K562 (cell line): ENCODE results near the gene GGNBP2. TPM values are rescaled to one million over a fixed set of nuclear protein-coding genes. Genes with fewer than 3 reads are reported as not detected.

ENCODE experiments used
- BCOR ChIP-seq: fragments of 450-650 bp; IDR thresholded peaks from 2 replicates; pipeline ENCODE4 v1.6.1; 2016
- BHLHE40 ChIP-seq: IDR thresholded peaks from 2 replicates; pipeline ENCODE4 v1.6.1; 2011; ENCODE audit warnings: low read length, improper control_type of control experiment
- CHD1 ChIP-seq: fragments of 200-600 bp; sonication (generic); IDR thresholded peaks from one replicate; pipeline ENCODE4 v1.6.1; 2012; ENCODE audit warnings: mild to moderate bottlenecking, moderate library complexity, low read length, inconsistent platforms
- FOXP1 ChIP-seq: sonication (generic); formaldehyde crosslinking; IDR thresholded peaks from 2 replicates; pipeline ENCODE4 v1.8.0; 2022; ENCODE audit warnings: mild to moderate bottlenecking, missing genetic modification reagents
- GTF2A2 ChIP-seq: IDR thresholded peaks from 2 replicates; pipeline ENCODE4 v1.6.1; 2016; ENCODE audit warnings: mild to moderate bottlenecking, missing genetic modification characterization, missing compliant biosample characterization
- KLF1 ChIP-seq: fragments of 450-650 bp; IDR thresholded peaks from 2 replicates; pipeline ENCODE4 v1.6.1; 2016; ENCODE audit warnings: missing genetic modification characterization, missing compliant biosample characterization
- NFE2 ChIP-seq: IDR thresholded peaks from 2 replicates; pipeline ENCODE4 v1.6.1; 2014; ENCODE audit warnings: antibody characterized with exemption, low read depth
- NONO ChIP-seq, 2 experiments: fragments of 200-400 bp in 1 of 2; fragments of 450-650 bp in 1 of 2; formaldehyde crosslinking in 1 of 2; IDR thresholded peaks; 2 replicates each; pipeline ENCODE4 v1.6.1; 2017; ENCODE audit warnings: low read depth in 2 of 2, mild to moderate bottlenecking in 2 of 2, moderate library complexity in 2 of 2, low read length in 1 of 2
- SETDB1 ChIP-seq: IDR thresholded peaks from one replicate; pipeline ENCODE4 v1.6.1; 2012; ENCODE audit warnings: low read length, control low read depth, inconsistent platforms
- SMARCA5 ChIP-seq: fragments of 450-650 bp; IDR thresholded peaks from 2 replicates; pipeline ENCODE4 v1.6.1; 2016
- SPI1 ChIP-seq: IDR thresholded peaks from 2 replicates; pipeline ENCODE4 v1.6.1; 2011; ENCODE audit warnings: low read depth, low read length, control low read depth, borderline replicate concordance
- STAG1 ChIP-seq: sonication (generic); formaldehyde crosslinking; IDR thresholded peaks from 2 replicates; pipeline ENCODE4 v1.5.0; 2020; ENCODE audit warnings: missing genetic modification reagents, borderline replicate concordance
- SUPT5H ChIP-seq: fragments of 450-650 bp; IDR thresholded peaks from 2 replicates; pipeline ENCODE4 v1.6.1; 2016
- TCFL5 ChIP-seq: fragments of 250-450 bp; sonication (Bioruptor Pico); conservative IDR thresholded peaks from 2 replicates; pipeline ENCODE4 v1.6.1; 2021; ENCODE audit warnings: mild to moderate bottlenecking, moderate library complexity, matching md5 sums
- polyA plus RNA-seq, 8 experiments: library from polyadenylated mRNA; depleted of rRNA in 4 of 8; stranded (reverse) in 5 of 8; unstranded in 3 of 8; fragments of >200 nt; fragmentation: Nextera tagmentation in 2 of 8; fragmentation: Illumina TruSeq in 1 of 8; extraction: Ambion mirVana in 2 of 8; extraction: Trizol in 1 of 8; gene quantifications; 2 replicates each; pipeline versions ENCODE4 v1.2.1 to v1.2.3, GENCODE V29; 2011 to 2014; ENCODE audit warnings: inconsistent platforms in 1 of 8, missing spikeins in 1 of 8
- total RNA-seq, 7 experiments: library from RNA; depleted of rRNA in 6 of 7; stranded (reverse); fragments of >200 nt in 6 of 7; fragmentation: Illumina TruSeq in 2 of 7; extraction: Trizol in 2 of 7; gene quantifications; 2 replicates each; pipeline versions ENCODE4 v1.2.1 to v1.2.3, GENCODE V29; 2011 to 2021; ENCODE audit warnings: low replicate concordance in 1 of 7
- TF ChIP-seq, protein P1 (sequence below): fragments of 450-650 bp; IDR thresholded peaks from 2 replicates; pipeline ENCODE4 v1.6.1; 2017; ENCODE audit warnings: antibody characterized with exemption, mild to moderate bottlenecking
- TF ChIP-seq, protein P2 (sequence below): fragments of 250-450 bp; sonication (Bioruptor Pico); IDR thresholded peaks from 2 replicates; pipeline ENCODE4 v1.8.0; 2021; ENCODE audit warnings: moderate library complexity, mild to moderate bottlenecking, inconsistent platforms
- TF ChIP-seq, protein P3 (sequence below): fragments of 250-450 bp; sonication (Bioruptor Pico); IDR thresholded peaks from 2 replicates; pipeline ENCODE4 v1.9.0; 2021; ENCODE audit warnings: mild to moderate bottlenecking, inconsistent platforms
- TF ChIP-seq, protein P4 (sequence below): fragments of 250-450 bp; sonication (Bioruptor Pico); IDR thresholded peaks from 2 replicates; pipeline ENCODE4 v1.8.0; 2022; ENCODE audit warnings: inconsistent platforms, mild to moderate bottlenecking, moderate library complexity, borderline replicate concordance

Gene GGNBP2
- total and polyA plus RNA-seq, 9 of the 15 experiments (the other 6 are each of a cell fraction or from before 2014, with no cell fraction given) = 35.7 to 96.6 (median 64.1) TPM

DNA sequence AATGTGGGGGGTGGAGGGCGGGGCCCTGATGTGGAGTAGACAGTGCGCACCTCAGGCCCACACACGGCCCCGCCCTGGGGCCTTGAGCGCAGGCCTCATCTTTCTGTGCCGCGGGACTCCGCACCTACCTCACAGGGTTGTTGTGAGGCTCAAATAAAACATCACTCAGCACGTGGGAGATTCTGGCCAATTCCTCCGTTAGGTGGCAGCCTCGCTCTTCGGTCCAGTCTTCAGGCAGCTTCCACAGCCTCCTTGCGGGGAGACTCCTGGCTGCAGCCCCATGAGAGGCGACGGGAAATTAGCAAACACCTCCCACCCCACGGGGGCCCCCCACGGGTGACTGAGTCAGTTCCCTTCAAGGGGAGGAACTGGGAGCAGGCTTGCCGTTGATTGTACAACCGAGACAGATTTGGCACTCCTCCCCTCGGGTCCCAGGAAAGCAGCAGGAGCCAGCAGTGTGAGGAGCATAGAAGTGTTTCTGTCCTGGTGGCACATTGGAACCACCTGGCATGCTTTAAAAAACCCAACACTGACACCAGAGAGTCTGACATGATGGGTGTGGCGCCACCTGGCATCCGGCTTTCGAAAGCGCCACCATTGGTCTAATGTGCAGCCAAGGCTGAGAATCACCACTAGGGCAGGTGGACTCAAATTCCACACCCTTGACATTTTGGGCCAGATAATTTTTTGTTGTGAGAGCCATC is 64.2 kb downstream of the GGNBP2 start (continued):
- TF ChIP-seq, protein P1, sequence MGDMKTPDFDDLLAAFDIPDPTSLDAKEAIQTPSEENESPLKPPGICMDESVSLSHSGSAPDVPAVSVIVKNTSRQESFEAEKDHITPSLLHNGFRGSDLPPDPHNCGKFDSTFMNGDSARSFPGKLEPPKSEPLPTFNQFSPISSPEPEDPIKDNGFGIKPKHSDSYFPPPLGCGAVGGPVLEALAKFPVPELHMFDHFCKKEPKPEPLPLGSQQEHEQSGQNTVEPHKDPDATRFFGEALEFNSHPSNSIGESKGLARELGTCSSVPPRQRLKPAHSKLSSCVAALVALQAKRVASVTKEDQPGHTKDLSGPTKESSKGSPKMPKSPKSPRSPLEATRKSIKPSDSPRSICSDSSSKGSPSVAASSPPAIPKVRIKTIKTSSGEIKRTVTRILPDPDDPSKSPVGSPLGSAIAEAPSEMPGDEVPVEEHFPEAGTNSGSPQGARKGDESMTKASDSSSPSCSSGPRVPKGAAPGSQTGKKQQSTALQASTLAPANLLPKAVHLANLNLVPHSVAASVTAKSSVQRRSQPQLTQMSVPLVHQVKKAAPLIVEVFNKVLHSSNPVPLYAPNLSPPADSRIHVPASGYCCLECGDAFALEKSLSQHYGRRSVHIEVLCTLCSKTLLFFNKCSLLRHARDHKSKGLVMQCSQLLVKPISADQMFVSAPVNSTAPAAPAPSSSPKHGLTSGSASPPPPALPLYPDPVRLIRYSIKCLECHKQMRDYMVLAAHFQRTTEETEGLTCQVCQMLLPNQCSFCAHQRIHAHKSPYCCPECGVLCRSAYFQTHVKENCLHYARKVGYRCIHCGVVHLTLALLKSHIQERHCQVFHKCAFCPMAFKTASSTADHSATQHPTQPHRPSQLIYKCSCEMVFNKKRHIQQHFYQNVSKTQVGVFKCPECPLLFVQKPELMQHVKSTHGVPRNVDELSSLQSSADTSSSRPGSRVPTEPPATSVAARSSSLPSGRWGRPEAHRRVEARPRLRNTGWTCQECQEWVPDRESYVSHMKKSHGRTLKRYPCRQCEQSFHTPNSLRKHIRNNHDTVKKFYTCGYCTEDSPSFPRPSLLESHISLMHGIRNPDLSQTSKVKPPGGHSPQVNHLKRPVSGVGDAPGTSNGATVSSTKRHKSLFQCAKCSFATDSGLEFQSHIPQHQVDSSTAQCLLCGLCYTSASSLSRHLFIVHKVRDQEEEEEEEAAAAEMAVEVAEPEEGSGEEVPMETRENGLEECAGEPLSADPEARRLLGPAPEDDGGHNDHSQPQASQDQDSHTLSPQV = 0 out of 2 replicates have a peak, but pooled peaks have one; percentile 40
- TF ChIP-seq NFE2 = no peak
- TF ChIP-seq SPI1 = no peak
- no peak for TF ChIP-seq KLF1
- TF ChIP-seq CHD1 = no peak
- TF ChIP-seq SMARCA5 = no peak; the same call in 1 of the 2 replicates
- TF ChIP-seq FOXP1 (CRISPR knock-in tag) = no peak
- TF ChIP-seq SUPT5H = no peak
- TF ChIP-seq BCOR = no peak
- peak; percentile 84 for TF ChIP-seq BHLHE40
- no peak for TF ChIP-seq GTF2A2 (tag)
- TF ChIP-seq STAG1 = peak; percentile 47; the same call in 1 of the 2 replicates
- TF ChIP-seq, protein P2, sequence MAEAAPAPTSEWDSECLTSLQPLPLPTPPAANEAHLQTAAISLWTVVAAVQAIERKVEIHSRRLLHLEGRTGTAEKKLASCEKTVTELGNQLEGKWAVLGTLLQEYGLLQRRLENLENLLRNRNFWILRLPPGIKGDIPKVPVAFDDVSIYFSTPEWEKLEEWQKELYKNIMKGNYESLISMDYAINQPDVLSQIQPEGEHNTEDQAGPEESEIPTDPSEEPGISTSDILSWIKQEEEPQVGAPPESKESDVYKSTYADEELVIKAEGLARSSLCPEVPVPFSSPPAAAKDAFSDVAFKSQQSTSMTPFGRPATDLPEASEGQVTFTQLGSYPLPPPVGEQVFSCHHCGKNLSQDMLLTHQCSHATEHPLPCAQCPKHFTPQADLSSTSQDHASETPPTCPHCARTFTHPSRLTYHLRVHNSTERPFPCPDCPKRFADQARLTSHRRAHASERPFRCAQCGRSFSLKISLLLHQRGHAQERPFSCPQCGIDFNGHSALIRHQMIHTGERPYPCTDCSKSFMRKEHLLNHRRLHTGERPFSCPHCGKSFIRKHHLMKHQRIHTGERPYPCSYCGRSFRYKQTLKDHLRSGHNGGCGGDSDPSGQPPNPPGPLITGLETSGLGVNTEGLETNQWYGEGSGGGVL = no peak
- TF ChIP-seq, protein P3, sequence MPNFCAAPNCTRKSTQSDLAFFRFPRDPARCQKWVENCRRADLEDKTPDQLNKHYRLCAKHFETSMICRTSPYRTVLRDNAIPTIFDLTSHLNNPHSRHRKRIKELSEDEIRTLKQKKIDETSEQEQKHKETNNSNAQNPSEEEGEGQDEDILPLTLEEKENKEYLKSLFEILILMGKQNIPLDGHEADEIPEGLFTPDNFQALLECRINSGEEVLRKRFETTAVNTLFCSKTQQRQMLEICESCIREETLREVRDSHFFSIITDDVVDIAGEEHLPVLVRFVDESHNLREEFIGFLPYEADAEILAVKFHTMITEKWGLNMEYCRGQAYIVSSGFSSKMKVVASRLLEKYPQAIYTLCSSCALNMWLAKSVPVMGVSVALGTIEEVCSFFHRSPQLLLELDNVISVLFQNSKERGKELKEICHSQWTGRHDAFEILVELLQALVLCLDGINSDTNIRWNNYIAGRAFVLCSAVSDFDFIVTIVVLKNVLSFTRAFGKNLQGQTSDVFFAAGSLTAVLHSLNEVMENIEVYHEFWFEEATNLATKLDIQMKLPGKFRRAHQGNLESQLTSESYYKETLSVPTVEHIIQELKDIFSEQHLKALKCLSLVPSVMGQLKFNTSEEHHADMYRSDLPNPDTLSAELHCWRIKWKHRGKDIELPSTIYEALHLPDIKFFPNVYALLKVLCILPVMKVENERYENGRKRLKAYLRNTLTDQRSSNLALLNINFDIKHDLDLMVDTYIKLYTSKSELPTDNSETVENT (CRISPR knock-in tag) = 0 out of 2 replicates have a peak, but pooled peaks have one; percentile 26
- no peak for TF ChIP-seq TCFL5 (CRISPR knock-in tag)
- no peak for TF ChIP-seq NONO (IDR thresholded peaks at IDR 0.05; ENCODE audit: low read depth in 2 of 2, low read length in 1 of 2)
- TF ChIP-seq SETDB1 = no peak
- TF ChIP-seq, protein P4, sequence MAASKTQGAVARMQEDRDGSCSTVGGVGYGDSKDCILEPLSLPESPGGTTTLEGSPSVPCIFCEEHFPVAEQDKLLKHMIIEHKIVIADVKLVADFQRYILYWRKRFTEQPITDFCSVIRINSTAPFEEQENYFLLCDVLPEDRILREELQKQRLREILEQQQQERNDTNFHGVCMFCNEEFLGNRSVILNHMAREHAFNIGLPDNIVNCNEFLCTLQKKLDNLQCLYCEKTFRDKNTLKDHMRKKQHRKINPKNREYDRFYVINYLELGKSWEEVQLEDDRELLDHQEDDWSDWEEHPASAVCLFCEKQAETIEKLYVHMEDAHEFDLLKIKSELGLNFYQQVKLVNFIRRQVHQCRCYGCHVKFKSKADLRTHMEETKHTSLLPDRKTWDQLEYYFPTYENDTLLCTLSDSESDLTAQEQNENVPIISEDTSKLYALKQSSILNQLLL (CRISPR knock-in tag) = no peak
